ENCODE results near the gene CCSER1. TPM values are rescaled to one million over a fixed set of nuclear protein-coding genes. Genes with fewer than 3 reads are reported as not detected.
A peak's percentile ranks its signal among the peaks of the same experiment; 100 is the strongest.

The CCSER1 gene
- total RNA-seq, 1 donor from 2014 or later, result 8.4 TPM

DNA sequence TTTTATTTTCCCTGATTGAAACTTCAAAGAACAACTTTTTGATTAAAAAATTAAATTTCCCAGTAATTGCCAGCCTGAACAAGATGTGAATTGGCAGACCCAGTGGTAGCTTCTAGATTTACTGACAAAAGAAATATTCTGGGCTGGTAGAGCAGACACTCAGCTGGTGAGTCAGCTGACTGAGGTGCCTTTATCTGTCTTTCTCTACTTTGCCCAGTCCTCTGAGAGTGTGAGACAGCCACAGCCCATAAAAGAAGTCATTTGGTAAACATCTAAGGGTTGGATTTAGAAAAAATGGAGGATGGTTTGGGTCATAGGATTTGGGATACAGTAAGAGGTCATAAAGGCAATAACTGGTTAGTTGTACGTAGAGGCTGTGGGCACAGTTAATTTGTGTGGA, 54.5 kb downstream of the CCSER1 start:
- TF ChIP-seq, protein P1, sequence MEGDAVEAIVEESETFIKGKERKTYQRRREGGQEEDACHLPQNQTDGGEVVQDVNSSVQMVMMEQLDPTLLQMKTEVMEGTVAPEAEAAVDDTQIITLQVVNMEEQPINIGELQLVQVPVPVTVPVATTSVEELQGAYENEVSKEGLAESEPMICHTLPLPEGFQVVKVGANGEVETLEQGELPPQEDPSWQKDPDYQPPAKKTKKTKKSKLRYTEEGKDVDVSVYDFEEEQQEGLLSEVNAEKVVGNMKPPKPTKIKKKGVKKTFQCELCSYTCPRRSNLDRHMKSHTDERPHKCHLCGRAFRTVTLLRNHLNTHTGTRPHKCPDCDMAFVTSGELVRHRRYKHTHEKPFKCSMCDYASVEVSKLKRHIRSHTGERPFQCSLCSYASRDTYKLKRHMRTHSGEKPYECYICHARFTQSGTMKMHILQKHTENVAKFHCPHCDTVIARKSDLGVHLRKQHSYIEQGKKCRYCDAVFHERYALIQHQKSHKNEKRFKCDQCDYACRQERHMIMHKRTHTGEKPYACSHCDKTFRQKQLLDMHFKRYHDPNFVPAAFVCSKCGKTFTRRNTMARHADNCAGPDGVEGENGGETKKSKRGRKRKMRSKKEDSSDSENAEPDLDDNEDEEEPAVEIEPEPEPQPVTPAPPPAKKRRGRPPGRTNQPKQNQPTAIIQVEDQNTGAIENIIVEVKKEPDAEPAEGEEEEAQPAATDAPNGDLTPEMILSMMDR (IDR thresholded peaks at IDR 0.05), result no peak

DNA sequence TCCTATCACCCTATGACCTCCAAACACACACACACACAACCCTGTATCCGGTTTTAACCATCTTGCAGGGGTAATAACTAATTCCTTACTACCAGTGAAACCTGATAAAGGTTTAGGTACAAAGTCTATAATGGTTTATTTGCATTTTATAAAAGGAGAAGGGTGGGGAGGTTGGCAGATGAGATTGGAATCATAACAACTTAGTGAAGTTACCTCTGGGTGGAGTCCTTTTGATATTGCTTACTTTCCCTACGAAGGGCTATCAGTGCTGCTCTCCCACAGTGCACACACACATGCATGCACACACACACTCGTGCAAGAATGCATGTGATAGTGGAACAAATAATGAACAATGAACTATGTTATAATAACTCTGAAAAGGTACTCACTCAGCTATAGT, 56.1 kb downstream of the CCSER1 start:
- TF ChIP-seq, protein P1 (IDR thresholded peaks at IDR 0.05), result no peak
- Histone ChIP-seq H3K4me3 (no peak overlapping the region), H3K36me3 (no peaks in the 10 kb centered on the region), H3K4me1 (no peaks in the 10 kb centered on the region), H3K27ac (no peak overlapping the region), H3K9me3 (no peaks in the 10 kb centered on the region), H3K27me3 (ENCODE audit: low read depth) (no peaks in the 10 kb centered on the region)
- ATAC-seq (no peak), DNase-seq (no peak)
- intact Hi-C loops (cut with DNase I), result no loop called here

More for the DNA sequence above, 54.5 kb downstream of the CCSER1 start:
- H3K4me1 ChIP-seq, result no peaks in the 10 kb centered on the region
- H3K36me3 ChIP-seq, result no peaks in the 10 kb centered on the region
- no peaks in the 10 kb centered on the region for H3K9me3 ChIP-seq
- DNase-seq, result no peak
- ATAC-seq, result peak in 1 of 2 donors; percentile 18
- H3K4me3 ChIP-seq, result no peak overlapping the region
- no peaks in the 10 kb centered on the region for H3K27me3 ChIP-seq (ENCODE audit: low read depth)
- H3K27ac ChIP-seq, result no peak overlapping the region
- intact Hi-C loops (cut with DNase I), result no loop called here

DNA sequence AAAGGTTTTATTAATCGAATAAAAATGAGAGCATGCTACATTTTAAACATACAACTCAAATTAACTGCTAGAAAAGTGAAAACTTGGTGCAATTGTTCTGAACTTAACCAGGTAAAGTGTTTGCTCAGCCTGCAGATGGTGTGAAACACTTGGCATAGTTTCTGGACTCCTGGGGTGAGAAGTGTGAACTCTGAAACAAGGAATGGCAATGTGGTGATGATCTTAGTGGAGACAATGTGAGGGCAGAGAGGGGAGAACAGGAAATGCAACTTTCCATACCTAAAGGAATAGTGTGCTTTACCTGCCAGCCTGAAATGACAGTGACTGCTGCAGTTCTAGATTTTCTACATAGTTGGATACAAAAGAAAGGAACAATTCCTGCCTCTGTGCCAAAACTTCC, 57.4 kb downstream of the CCSER1 start:
- Histone ChIP-seq H3K9me3 (no peaks in the 10 kb centered on the region), H3K4me1 (no peaks in the 10 kb centered on the region), H3K4me3 (no peak overlapping the region), H3K27ac (no peak overlapping the region), H3K36me3 (no peaks in the 10 kb centered on the region), H3K27me3 (ENCODE audit: low read depth) (no peaks in the 10 kb centered on the region)
- TF ChIP-seq, protein P1 (IDR thresholded peaks at IDR 0.05), result no peak
- DNase-seq (no peak), ATAC-seq (no peak)
- intact Hi-C loops (cut with DNase I), result no loop called here

DNA sequence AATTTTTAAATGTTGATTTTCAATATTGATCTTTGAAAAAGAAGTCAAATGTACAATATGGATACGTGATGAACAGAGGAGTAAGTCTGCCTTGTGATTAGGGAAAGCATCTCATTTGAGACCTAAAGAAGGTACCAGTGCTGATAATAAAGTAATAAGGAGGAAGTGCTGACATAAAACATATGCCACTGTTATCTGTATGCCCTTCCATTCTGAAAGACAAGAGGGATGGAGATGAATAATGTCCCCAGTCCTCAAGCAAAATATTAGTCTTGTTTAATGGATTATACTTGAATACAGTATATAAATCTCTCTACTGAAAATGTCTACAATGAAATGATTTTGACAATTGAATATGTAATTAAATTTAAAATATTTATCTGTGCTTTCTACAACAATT, 58.2 kb downstream of the CCSER1 start:
- no peaks in the 10 kb centered on the region for H3K4me1 ChIP-seq
- DNase-seq, result no peak
- no peaks in the 10 kb centered on the region for H3K36me3 ChIP-seq
- intact Hi-C loops (cut with DNase I), result no loop called here
- H3K9me3 ChIP-seq, result no peaks in the 10 kb centered on the region
- no peak overlapping the region for H3K4me3 ChIP-seq
- no peaks in the 10 kb centered on the region for H3K27me3 ChIP-seq (ENCODE audit: low read depth)
- TF ChIP-seq, protein P1 (IDR thresholded peaks at IDR 0.05), result no peak
- ATAC-seq, result no peak
- H3K27ac ChIP-seq, result no peak overlapping the region

DNA sequence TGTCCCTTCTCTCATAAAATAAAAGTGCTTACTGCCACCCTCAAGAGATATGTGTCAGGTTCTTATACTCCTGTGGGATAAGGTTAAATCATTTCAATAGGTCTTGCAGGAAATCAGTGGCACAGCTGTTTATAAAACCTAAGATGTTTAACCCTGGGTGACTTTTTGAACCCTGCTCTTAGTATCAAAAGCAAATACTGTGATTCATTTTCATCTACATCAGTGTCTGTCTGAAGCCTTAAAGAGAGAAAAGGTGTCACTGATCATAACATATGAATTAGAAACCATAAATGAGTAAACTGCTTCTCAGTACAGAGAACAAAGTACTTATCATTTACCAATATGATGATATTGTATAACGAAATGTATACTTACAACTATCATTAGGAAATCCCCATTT, 59.0 kb downstream of the CCSER1 start:
- H3K27ac ChIP-seq, result no peak overlapping the region
- no peaks in the 10 kb centered on the region for H3K27me3 ChIP-seq (ENCODE audit: low read depth)
- H3K9me3 ChIP-seq, result no peaks in the 10 kb centered on the region
- no peaks in the 10 kb centered on the region for H3K36me3 ChIP-seq
- H3K4me1 ChIP-seq, result no peaks in the 10 kb centered on the region
- TF ChIP-seq, protein P1 (IDR thresholded peaks at IDR 0.05), result no peak
- DNase-seq, result no peak
- ATAC-seq, result no peak
- H3K4me3 ChIP-seq, result no peak overlapping the region
- intact Hi-C loops (cut with DNase I), result no loop called here
